Immature natural killer cell (primary cell): ENCODE data around the gene SLC17A8. TPM values are rescaled to one million over a fixed set of nuclear protein-coding genes. Genes with fewer than 3 reads are reported as not detected.
"Not testable (repeated sequence)": the region's sequence is repeated elsewhere in the genome, so short reads cannot be mapped to it uniquely, and the experiment has no call there.

Source experiments
- DNase-seq, 3 donors: peaks; one replicate each; pipeline ENCODE4 v3.0.0; 2022; ENCODE audit warnings: mixed read lengths in 1 of 3
- H3K27ac Mint-ChIP-seq, 6 donors: one replicate each; pipeline ENCODE4 v1.8.0; 2020; ENCODE audit warnings: mixed read lengths in 6 of 6, mild to moderate bottlenecking in 5 of 6, inconsistent platforms in 4 of 6, moderate library complexity in 3 of 6
- H3K27me3 Mint-ChIP-seq, 3 donors: one replicate each; pipeline ENCODE4 v1.8.0; 2020 to 2021; ENCODE audit warnings: low read depth in 3 of 3, mild to moderate bottlenecking in 3 of 3, mixed read lengths in 3 of 3, moderate library complexity in 3 of 3, inconsistent platforms in 1 of 3
- H3K36me3 Mint-ChIP-seq, 3 donors: one replicate each; pipeline ENCODE4 v1.8.0; 2020; ENCODE audit warnings: mixed read lengths in 3 of 3, inconsistent platforms in 2 of 3, mild to moderate bottlenecking in 2 of 3
- H3K4me1 Mint-ChIP-seq, 2 donors: one replicate each; pipeline ENCODE4 v1.8.0; 2020; ENCODE audit warnings: inconsistent platforms in 2 of 2, mild to moderate bottlenecking in 2 of 2, mixed read lengths in 2 of 2, moderate library complexity in 1 of 2
- H3K4me3 Mint-ChIP-seq, 5 donors: one replicate each; pipeline ENCODE4 v1.8.0; 2020; ENCODE audit warnings: mild to moderate bottlenecking in 5 of 5, mixed read lengths in 5 of 5, inconsistent platforms in 3 of 5, moderate library complexity in 3 of 5
- H3K9me3 Mint-ChIP-seq, 6 donors: one replicate each; pipeline ENCODE4 v1.8.0; 2020; ENCODE audit warnings: mild to moderate bottlenecking in 6 of 6, mixed read lengths in 6 of 6, inconsistent platforms in 4 of 6, moderate library complexity in 3 of 6
- polyA plus RNA-seq, 3 donors: library from polyadenylated mRNA; unstranded; fragments of 300-500 nt; fragmentation: Illumina TruSeq; gene quantifications; one replicate each; pipeline ENCODE4 v1.2.3, GENCODE V29; 2021

The SLC17A8 gene
- not detected for polyA plus RNA-seq

DNA sequence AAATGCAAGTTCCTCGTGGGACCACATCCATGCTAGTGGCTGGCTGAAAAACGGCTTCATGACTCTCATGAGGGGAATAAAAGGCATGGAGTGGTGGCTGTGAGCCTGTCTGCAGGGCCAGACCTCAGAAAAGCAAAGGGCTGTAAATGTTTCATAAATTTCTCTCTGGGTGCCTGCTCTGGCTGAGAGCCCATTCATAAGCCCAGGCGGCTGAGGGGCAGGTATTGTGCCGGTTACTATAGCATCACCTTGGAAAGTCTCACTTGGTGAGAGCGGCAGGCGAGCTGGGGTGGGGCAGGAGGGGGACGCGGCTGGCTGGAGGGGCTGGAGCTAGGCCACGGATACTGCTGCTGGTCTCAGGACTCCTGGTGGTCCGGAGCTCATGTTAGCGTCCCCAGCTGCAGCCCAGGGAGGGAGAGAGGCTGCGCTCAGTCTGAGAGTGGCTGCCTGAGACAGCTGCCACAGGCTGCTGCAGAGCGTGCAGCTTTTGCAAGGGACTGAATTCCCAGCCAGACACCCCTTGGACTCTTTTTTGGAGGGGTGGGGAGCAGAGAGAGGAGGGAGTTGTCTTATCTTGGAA is at the start of gene SLC17A8:
TSS of gene SLC17A8 (plus strand) at position 431 of the 580 bp plus-strand sequence. CDS start 318 bp downstream, outside the sequence.
- H3K9me3 Mint-ChIP-seq = no peaks in the 10 kb centered on the region
- peaks cover 2 to 12% (median 3%) of the 10 kb centered on the region in 3 donors for H3K27me3 Mint-ChIP-seq
- H3K4me1 Mint-ChIP-seq = no peaks in the 10 kb centered on the region
- DNase-seq = no peak
- no peak within 1 kb of the TSS for H3K27ac Mint-ChIP-seq
- H3K36me3 Mint-ChIP-seq = no peaks in the 10 kb centered on the region
- no peak within 1 kb of the TSS for H3K4me3 Mint-ChIP-seq

- H3K27ac Mint-ChIP-seq, DNase-seq, H3K9me3 Mint-ChIP-seq, H3K4me3 Mint-ChIP-seq, H3K27me3 Mint-ChIP-seq: not testable (repeated sequence)
- H3K36me3 Mint-ChIP-seq = peaks cover 27 to 36% (median 29%) of the 10 kb centered on the region in 3 donors
- H3K4me1 Mint-ChIP-seq = peaks cover 19 to 21% of the 10 kb centered on the region in 2 donors
Observed at GRCh38 chr12:100308138-100308537, 48.7 kb upstream of the SLC17A8 start.

GRCh38 chr12:100311317-100311716 is 45.6 kb upstream of the SLC17A8 start:
- H3K4me1 Mint-ChIP-seq = no peaks in the 10 kb centered on the region
- H3K27ac Mint-ChIP-seq = no peak overlapping the region
- H3K36me3 Mint-ChIP-seq = peaks cover 15 to 29% (median 20%) of the 10 kb centered on the region in 3 donors
- no peaks in the 10 kb centered on the region for H3K27me3 Mint-ChIP-seq
- H3K9me3 Mint-ChIP-seq = peaks cover 0 to 1% (median 0%) of the 10 kb centered on the region in 6 donors
- no peak overlapping the region for H3K4me3 Mint-ChIP-seq
- no peak for DNase-seq

GRCh38 chr12:100317371-100317770 is 39.5 kb upstream of the SLC17A8 start:
- no peaks in the 10 kb centered on the region for H3K4me1 Mint-ChIP-seq

GRCh38 chr12:100324498-100324897 is 32.4 kb upstream of the SLC17A8 start:
- no peak for DNase-seq
- H3K4me1 Mint-ChIP-seq = no peaks in the 10 kb centered on the region
- H3K27me3 Mint-ChIP-seq = peaks cover 0 to 2% (median 0%) of the 10 kb centered on the region in 3 donors
- peaks cover 18 to 31% (median 23%) of the 10 kb centered on the region in 3 donors for H3K36me3 Mint-ChIP-seq
- H3K9me3 Mint-ChIP-seq = no peaks in the 10 kb centered on the region
- H3K4me3 Mint-ChIP-seq = no peak overlapping the region
- H3K27ac Mint-ChIP-seq = no peak overlapping the region

More at GRCh38 chr12:100317371-100317770, 39.5 kb upstream of the SLC17A8 start:
- Mint-ChIP-seq H3K9me3 (no peaks in the 10 kb centered on the region), H3K27me3 (peaks cover 0 to 2% (median 0%) of the 10 kb centered on the region in 3 donors), H3K36me3 (peaks cover 18 to 35% (median 24%) of the 10 kb centered on the region in 3 donors), H3K27ac (peak overlapping the region in 2 of 6 donors; percentile 11 to 33), H3K4me3 (no peak overlapping the region)
- DNase-seq = no peak

GRCh38 chr12:100326208-100326607 is 30.7 kb upstream of the SLC17A8 start:
- no peak overlapping the region for H3K27ac Mint-ChIP-seq
- no peaks in the 10 kb centered on the region for H3K27me3 Mint-ChIP-seq
- H3K4me3 Mint-ChIP-seq = no peak overlapping the region
- peaks cover 20 to 41% (median 28%) of the 10 kb centered on the region in 3 donors for H3K36me3 Mint-ChIP-seq
- H3K9me3 Mint-ChIP-seq = no peaks in the 10 kb centered on the region
- H3K4me1 Mint-ChIP-seq = no peaks in the 10 kb centered on the region
- no peak for DNase-seq

- peak overlapping the region in 2 of 6 donors; percentile 20 to 37 for H3K27ac Mint-ChIP-seq
- no peaks in the 10 kb centered on the region for H3K27me3 Mint-ChIP-seq
- peaks cover 21 to 53% (median 39%) of the 10 kb centered on the region in 3 donors for H3K36me3 Mint-ChIP-seq
Observed at GRCh38 chr12:100329800-100330199, 27.1 kb upstream of the SLC17A8 start.

GRCh38 chr12:100331871-100332270 is 25.0 kb upstream of the SLC17A8 start:
- Mint-ChIP-seq H3K4me1 (no peaks in the 10 kb centered on the region), H3K27ac (peak overlapping the region in 2 of 6 donors; percentile 10 to 12)

More at GRCh38 chr12:100329800-100330199, 27.1 kb upstream of the SLC17A8 start:
- Mint-ChIP-seq H3K9me3 (no peaks in the 10 kb centered on the region), H3K4me3 (no peak overlapping the region), H3K4me1 (no peaks in the 10 kb centered on the region)
- no peak for DNase-seq

DNA sequence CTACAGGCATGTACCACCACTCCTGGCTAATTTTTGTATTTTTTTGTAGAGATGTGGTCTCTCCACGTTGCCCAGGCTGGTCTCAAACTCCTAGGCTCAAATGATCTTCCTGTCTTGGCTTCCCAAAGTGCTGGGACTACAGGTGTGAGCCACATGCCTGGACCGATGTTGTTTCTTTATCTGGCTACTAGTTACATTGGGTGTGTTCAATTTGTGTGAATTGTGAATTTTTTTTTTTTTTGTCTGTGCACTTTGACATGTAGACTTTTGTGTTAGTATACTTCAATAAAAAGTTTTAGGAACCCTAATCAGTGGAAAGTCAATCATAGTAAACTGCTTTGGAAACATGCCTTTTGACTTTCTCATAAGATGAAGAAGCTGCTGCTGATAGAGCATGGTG is 24.0 kb upstream of the SLC17A8 start:
- no peak overlapping the region for H3K4me3 Mint-ChIP-seq
- H3K9me3 Mint-ChIP-seq = no peaks in the 10 kb centered on the region
- H3K4me1 Mint-ChIP-seq = no peaks in the 10 kb centered on the region
- H3K36me3 Mint-ChIP-seq = peaks cover 37 to 71% (median 50%) of the 10 kb centered on the region in 3 donors
- no peak for DNase-seq
- H3K27ac Mint-ChIP-seq = peak overlapping the region in 1 of 6 donors; percentile 29
- no peaks in the 10 kb centered on the region for H3K27me3 Mint-ChIP-seq

More at GRCh38 chr12:100331871-100332270, 25.0 kb upstream of the SLC17A8 start:
- no peak for DNase-seq
- Mint-ChIP-seq H3K4me3 (no peak overlapping the region), H3K27me3 (no peaks in the 10 kb centered on the region), H3K9me3 (no peaks in the 10 kb centered on the region), H3K36me3 (peaks cover 30 to 67% (median 47%) of the 10 kb centered on the region in 3 donors)

DNA sequence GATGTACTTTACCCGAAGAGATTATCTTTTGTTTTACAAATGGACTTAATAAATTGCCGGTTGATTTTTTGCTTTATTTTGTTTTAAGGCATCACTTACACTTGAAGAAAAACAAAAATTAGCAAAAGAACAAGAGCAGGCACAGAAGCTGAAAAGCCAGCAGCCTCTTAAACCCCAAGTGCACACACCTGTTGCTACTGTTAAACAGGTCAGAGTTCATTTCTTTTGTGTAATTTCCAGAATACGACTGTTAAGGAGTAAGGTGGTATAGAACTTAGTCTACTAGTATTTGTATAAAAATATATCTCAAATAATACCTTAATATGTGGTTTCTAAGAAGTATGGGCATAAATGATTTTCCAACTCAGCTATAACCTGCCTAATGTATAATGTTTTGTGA is 19.6 kb upstream of the SLC17A8 start:
- DNase-seq = no peak
- no peaks in the 10 kb centered on the region for H3K4me1 Mint-ChIP-seq
- peaks cover 31 to 39% (median 31%) of the 10 kb centered on the region in 3 donors for H3K36me3 Mint-ChIP-seq
- no peaks in the 10 kb centered on the region for H3K9me3 Mint-ChIP-seq
- H3K27ac Mint-ChIP-seq = no peak overlapping the region
- H3K4me3 Mint-ChIP-seq = no peak overlapping the region
- no peaks in the 10 kb centered on the region for H3K27me3 Mint-ChIP-seq

GRCh38 chr12:100337727-100338126 is 19.1 kb upstream of the SLC17A8 start:
- no peaks in the 10 kb centered on the region for H3K9me3 Mint-ChIP-seq
- no peaks in the 10 kb centered on the region for H3K4me1 Mint-ChIP-seq
- H3K27me3 Mint-ChIP-seq = peaks cover 0 to 2% (median 0%) of the 10 kb centered on the region in 3 donors
- H3K27ac Mint-ChIP-seq = no peak overlapping the region
- DNase-seq = no peak
- H3K36me3 Mint-ChIP-seq = peaks cover 29 to 41% (median 35%) of the 10 kb centered on the region in 3 donors
- H3K4me3 Mint-ChIP-seq = no peak overlapping the region

DNA sequence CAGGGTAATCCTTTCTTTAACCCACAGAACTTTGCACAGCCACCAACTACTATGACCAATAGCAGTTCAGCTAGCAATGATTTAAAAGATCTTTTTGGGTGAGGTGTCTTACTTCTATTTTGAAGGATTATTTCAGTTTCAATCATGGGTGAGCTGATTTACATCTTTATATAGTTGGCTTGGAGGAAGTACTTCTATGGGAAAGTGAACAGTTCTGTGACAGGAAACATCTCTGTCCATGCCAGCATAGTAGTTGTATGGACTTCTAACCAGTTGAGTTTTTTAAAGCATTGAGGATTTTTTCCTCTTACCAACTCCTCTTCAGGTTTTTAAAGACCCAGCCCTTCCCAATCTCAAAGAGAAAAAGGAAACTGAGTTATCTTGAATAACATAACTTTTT is 17.8 kb upstream of the SLC17A8 start:
- Mint-ChIP-seq H3K4me3 (no peak overlapping the region), H3K27ac (peak overlapping the region in 1 of 6 donors; percentile 34), H3K9me3 (no peaks in the 10 kb centered on the region), H3K4me1 (no peaks in the 10 kb centered on the region), H3K36me3 (peaks cover 21 to 40% (median 38%) of the 10 kb centered on the region in 3 donors), H3K27me3 (peaks cover 0 to 2% (median 0%) of the 10 kb centered on the region in 3 donors)
- no peak for DNase-seq

DNA sequence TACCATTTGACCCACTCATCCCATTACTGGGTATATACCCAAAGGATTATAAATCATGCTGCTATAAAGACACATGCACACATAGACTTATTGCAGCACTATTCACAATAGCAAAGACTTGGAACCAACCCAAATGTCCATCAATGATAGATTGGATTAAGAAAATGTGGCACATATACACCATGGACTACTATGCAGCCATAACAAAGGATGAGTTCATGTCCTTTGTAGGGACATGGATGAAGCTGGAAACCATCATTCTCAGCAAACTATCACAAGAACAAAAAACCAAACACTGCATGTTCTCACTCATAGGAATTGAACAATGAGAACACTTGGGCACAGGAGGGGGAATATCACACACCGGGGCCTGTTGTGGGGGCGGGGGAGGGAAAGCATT is 14.0 kb upstream of the SLC17A8 start:
- not testable (repeated sequence) for H3K4me1 Mint-ChIP-seq, H3K9me3 Mint-ChIP-seq, H3K4me3 Mint-ChIP-seq, H3K27ac Mint-ChIP-seq, H3K27me3 Mint-ChIP-seq, DNase-seq
- H3K36me3 Mint-ChIP-seq = peaks cover 5 to 21% (median 11%) of the 10 kb centered on the region in 3 donors

DNA sequence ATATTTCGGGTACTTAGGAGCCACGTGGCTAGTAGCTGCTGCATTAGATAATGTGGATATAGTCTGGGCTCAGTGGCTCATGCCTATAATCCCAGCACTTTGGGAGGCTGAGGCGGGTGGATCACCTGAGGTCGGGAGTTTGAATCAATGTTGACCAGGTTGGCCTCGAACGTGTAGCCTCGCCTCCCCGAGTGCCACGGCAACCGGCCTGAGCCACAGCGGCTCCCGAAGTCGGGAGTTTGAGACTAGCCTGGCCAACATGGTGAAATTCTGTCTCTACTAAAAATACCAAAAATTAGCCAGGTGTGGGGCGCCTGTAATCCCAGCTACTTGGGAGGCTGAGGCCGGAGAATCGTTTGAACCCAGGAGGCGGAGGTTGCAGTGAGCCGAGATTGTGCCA is 12.5 kb upstream of the SLC17A8 start:
- DNase-seq, H3K9me3 Mint-ChIP-seq, H3K4me3 Mint-ChIP-seq, H3K4me1 Mint-ChIP-seq, H3K27ac Mint-ChIP-seq, H3K27me3 Mint-ChIP-seq: not testable (repeated sequence)
- peaks cover 2 to 12% (median 7%) of the 10 kb centered on the region in 3 donors for H3K36me3 Mint-ChIP-seq
